Fibroblast of gingiva (primary cell): ENCODE data around the gene SMAD3.
A peak's percentile ranks its signal among the peaks of the same experiment; 100 is the strongest.
"Not testable (repeated sequence)": the region's sequence is repeated elsewhere in the genome, so short reads cannot be mapped to it uniquely, and the experiment has no call there.

Experiments
- DNase-seq: peaks from one replicate; pipeline ENCODE4 v3.0.0-alpha.2; 2011; ENCODE audit warnings: low read depth

The SMAD3 gene

DNA sequence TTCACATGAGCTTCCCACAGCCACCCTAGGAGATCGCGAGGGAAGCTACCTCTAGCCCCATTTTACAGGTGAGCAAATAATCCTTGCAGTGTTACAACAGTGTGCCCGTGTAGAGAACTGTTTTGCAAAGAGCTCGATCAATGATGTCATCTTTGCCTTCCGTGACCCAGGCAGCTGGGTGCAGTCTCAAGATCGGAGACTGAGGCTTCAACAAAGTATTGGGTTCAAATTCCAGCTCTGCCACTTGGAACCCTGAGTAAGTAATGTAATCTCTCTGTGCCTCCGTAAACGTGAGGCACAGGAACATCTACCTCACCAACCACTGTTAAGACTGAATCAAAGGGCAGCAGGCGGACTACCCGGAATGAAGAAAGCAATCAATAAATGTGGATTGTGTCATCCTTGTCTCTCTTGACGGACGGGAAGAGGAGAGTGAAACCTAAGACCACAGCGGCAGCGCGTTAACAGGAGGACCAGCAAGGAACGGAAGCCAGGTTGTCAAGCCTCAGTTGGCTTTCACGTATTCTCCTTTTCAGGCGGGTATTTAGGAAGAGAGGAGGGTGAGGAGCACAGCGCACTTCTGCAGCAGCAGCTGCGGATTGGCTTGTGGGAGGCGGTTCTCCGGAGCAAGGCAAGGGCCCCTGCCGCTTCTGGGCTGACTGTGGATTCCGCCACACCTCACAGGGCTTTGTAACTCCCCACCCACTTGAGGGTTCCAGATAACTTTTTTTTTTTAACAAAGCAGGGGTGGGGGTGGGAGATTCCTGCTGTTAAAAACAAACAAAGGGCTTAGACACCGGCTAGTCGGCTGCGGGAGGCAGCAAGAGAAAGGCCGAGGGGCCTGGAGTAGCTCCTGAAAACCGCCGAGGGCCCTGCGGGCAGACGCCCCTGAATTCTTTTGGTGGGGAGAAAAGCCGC, 1.5 kb upstream of the SMAD3 start:
- DNase-seq, result no peak

DNA sequence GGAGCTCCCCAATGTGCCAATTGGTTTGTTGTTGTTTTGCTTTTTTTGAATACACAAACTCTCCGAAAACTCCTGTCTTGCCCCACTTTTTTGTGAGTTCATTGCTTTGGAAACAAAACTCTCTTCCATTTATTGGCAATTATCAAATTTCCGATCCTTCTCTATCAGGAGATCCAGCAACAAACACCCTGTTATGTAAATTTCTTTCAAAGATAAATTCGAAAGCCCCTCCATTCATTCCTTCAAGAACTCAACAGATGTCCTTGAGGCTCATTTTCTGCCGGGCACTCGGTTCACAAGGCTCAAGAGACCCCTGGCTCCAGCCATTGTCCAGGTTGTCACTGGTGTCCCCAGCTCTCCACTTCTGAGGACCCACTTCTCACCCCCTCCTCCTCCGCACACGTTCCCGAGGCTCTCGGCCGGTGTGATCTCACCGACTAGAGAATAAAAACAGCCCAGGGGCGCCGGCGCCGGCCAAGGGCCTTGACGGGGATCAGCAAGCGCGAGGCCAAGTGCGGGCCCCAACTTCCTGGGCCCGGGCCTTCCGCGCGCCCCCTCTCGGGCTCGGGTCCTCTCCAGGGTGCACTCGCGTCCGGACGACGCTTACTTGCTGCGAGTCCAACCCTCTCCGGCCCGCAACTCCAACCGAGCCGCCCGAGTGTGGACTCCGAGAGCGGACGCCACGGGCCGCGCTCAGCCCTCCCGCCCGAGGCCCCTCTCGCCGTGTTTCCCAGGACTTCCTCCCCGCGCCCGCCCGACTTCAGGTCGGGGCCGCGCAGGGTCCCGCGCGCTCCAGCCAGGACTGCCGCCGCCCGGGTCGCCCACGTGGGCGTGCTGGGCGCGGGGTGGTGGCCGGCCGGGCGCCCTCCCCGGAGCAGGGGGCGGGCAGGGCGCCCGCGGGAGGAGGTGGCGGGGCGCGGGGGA, 533 bp upstream of the SMAD3 start:
- no peak for DNase-seq

DNA sequence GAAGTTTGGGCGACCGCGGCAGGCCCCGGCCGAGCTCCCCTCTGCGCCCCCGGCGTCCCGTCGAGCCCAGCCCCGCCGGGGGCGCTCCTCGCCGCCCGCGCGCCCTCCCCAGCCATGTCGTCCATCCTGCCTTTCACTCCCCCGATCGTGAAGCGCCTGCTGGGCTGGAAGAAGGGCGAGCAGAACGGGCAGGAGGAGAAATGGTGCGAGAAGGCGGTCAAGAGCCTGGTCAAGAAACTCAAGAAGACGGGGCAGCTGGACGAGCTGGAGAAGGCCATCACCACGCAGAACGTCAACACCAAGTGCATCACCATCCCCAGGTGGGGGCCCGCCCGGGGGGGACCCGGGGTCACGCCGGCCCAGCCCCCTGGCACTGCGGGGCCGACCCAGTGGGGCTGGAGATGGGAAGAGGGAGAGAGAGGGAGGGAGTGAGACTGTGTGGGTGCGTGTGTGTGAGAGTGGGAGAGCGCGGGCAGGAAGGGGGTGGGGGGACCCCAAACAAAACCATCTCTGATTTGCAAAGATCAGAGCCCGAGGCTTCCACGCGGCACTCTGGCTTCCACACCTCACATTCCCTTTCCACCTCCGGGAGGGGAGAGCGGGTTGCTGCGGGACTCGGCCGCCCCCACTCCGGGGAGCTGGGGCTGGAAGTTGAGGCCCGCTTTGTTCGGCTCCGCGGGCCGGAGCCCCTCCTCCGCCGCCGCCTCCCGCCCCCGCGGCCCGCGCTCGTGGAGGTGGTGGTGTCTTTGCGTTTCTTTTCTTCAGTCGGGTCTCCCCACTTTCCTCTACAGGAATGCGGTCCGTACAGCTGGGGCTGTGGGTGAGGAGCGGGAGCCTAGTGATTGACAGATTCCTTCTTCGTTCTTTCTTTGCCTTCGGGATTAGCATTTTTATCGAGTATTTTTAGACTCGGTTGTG, 898 bp downstream of the SMAD3 start:
- DNase-seq, result no peak

GRCh38 chr15:67066959-67067853, 1.8 kb downstream of the SMAD3 start:
- no peak for DNase-seq

- DNase-seq, result no peak
Measured at GRCh38 chr15:67067930-67068551, 2.6 kb downstream of the SMAD3 start.

GRCh38 chr15:67068710-67069400, 3.5 kb downstream of the SMAD3 start:
- DNase-seq, result peak; percentile 58

DNA sequence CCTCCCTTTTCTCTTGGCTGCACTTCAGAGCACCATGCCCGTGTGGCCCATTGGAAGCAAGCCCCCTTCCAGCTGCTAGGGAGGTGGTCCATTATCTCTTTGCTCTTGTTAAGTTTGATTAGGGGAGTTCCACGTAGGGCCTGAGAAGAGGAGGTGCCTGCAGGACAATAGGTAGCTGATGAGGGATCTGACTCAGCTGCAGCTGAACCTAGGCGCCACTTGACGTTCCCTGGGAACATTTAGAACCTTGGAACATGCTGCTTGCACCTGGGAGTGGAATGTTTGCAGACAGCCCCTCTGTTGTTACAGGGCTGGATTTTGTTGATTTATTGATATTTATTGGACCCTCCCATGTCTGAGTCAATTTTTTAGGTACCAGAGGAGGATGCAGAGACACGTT, 4.7 kb downstream of the SMAD3 start:
- DNase-seq, result no peak

- DNase-seq, result no peak
Measured at GRCh38 chr15:67070892-67071664, 5.7 kb downstream of the SMAD3 start.

DNA sequence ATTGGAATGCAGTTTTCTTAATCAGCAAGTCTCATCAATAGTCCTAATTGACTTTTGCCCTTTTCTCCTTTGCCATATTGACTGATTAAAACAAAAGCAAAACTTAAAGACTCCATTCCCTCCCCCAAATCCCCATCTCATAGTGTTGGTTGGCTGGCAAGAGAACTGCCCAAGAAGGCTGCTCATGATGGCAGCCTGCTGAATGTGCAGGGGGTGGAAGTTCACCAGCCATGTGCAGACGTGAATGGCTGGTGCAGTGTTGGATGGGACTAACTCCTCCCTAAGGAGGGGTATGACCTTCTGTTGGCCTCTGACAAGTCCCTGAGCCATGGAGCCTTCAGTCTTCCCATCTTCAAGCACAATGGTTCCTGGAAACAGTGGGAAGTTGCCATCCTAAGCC, 7.0 kb downstream of the SMAD3 start:
- DNase-seq, result no peak

DNA sequence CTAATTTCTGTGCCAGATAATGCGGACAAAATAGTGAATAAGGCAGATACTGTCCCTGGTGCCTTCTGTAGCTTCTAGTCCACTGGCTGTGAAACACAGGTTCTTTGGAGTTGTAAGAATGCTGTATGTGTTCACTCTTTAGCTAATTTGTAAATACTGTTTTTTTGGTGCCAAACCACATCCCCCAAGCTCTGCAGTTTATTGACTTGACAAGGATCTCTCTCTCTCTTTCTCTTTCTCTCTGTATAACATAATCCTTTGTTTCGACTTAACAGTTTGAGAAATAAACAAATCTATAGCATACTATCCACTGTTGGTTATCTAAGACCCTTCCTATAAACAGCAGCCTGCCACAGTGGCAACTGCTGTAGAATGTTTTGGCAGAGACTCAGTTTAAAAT, 7.6 kb downstream of the SMAD3 start:
- DNase-seq, result no peak

GRCh38 chr15:67074886-67075229, 9.5 kb downstream of the SMAD3 start:
- no peak for DNase-seq

GRCh38 chr15:67075555-67076135, 10.2 kb downstream of the SMAD3 start:
- DNase-seq, result not testable (repeated sequence)

DNA sequence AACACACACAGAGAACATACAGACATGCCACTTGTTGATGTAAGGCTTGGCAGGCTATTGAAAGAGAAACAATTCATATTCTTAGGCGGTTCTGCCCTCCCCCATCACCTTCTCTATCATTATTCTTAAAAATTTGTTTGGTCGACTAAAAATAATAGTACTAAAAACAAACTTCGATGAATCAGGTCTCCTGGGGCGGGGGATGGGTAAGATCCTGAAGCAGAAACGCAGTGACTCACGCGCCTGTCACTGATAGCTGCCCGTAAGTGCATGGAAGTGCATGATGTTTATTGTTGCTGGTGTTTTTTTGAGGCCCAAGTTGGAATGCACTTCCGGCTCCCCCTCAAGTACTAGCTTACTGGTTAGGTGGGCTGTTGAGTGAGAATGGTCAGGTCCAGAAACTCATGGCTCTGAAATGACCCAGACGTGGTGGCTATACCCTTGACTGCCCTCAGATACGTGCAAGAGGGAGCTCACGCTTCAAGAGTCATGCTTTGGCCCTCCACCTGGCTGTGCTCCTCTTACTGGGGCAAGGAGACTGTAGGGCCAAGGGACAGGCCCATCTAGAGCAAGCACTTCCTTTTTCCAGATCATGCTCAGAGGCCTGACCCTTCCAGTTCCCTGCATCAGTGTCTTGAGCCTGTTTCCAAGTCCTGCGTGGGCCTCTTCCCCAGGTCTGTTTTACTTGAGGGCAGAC, 10.9 kb downstream of the SMAD3 start:
- DNase-seq, result peak; percentile 55

- DNase-seq, result no peak
Measured at GRCh38 chr15:67077641-67078215, 12.3 kb downstream of the SMAD3 start.

- DNase-seq, result no peak
Measured at GRCh38 chr15:67079361-67079760, 14.0 kb downstream of the SMAD3 start.

GRCh38 chr15:67080118-67080899, 14.9 kb downstream of the SMAD3 start:
- DNase-seq, result peak; percentile 90
